Ishikawa (cell line): ENCODE measurements around the gene PRODH2.

ENCODE experiments used
- CEBPB ChIP-seq: IDR thresholded peaks from 2 replicates; pipeline ENCODE4 v1.6.1; 2012
- CREB1 ChIP-seq: IDR thresholded peaks from 2 replicates; pipeline ENCODE4 v1.6.1; 2012; ENCODE audit warnings: low read depth
- EGR1 ChIP-seq: IDR thresholded peaks from 2 replicates; pipeline ENCODE4 v1.6.1; 2012
- EP300 ChIP-seq: IDR thresholded peaks from 2 replicates; pipeline ENCODE4 v1.6.1; 2012; ENCODE audit warnings: borderline replicate concordance
- FOXM1 ChIP-seq: IDR thresholded peaks from 2 replicates; pipeline ENCODE4 v1.6.1; 2012; ENCODE audit warnings: low read depth, borderline replicate concordance
- NFIC ChIP-seq: IDR thresholded peaks from 2 replicates; pipeline ENCODE4 v1.6.1; 2012
- RAD21 ChIP-seq: IDR thresholded peaks from 2 replicates; pipeline ENCODE4 v1.6.1; 2012; ENCODE audit warnings: low read depth
- REST ChIP-seq: IDR thresholded peaks from 2 replicates; pipeline ENCODE4 v1.6.1; 2012; ENCODE audit warnings: low read depth, mild to moderate bottlenecking
- TAF1 ChIP-seq: IDR thresholded peaks from 2 replicates; pipeline ENCODE4 v1.6.1; 2012; ENCODE audit warnings: low read depth, mild to moderate bottlenecking
- TCF12 ChIP-seq: IDR thresholded peaks from 2 replicates; pipeline ENCODE4 v1.6.1; 2012; ENCODE audit warnings: low read depth
- TEAD4 ChIP-seq: IDR thresholded peaks from 2 replicates; pipeline ENCODE4 v1.6.1; 2012
- USF1 ChIP-seq: IDR thresholded peaks from 2 replicates; pipeline ENCODE4 v1.6.1; 2012
- YY1 ChIP-seq: IDR thresholded peaks from 2 replicates; pipeline ENCODE4 v1.6.1; 2012; ENCODE audit warnings: low read depth
- ZBTB7A ChIP-seq: IDR thresholded peaks from 2 replicates; pipeline ENCODE4 v1.6.1; 2012; ENCODE audit warnings: low read depth
- TF ChIP-seq, protein P1 (sequence below): IDR thresholded peaks from 2 replicates; pipeline ENCODE4 v1.6.1; 2012

Gene PRODH2

DNA sequence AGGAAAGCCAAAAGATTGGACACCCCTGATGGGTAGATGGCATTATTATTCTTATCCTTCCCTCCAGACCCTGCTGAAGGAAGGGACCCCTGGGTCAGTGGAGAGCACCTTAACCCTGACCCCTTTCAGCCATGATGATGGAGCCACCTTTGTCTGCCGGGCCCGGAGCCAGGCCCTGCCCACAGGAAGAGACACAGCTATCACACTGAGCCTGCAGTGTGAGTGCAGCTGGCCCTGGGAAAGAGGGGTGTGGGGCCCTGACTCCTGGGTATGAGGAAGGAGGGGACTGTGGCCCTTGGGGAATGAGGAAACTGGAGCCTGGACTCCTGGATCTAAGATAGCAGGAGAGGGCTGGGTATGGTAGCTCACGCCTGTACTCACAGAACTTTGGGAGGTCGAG, 46.8 kb upstream of the PRODH2 start:
- TF ChIP-seq REST (no peak), YY1 (no peak), TCF12 (no peak), TEAD4 (no peak), CEBPB (no peak), EP300 (no peak), ZBTB7A (no peak), EGR1 (no peak), FOXM1 (no peak), USF1 (no peak), CREB1 (no peak), RAD21 (no peak), NFIC (no peak)
- TF ChIP-seq, protein P1, sequence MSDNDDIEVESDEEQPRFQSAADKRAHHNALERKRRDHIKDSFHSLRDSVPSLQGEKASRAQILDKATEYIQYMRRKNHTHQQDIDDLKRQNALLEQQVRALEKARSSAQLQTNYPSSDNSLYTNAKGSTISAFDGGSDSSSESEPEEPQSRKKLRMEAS = no peak

DNA sequence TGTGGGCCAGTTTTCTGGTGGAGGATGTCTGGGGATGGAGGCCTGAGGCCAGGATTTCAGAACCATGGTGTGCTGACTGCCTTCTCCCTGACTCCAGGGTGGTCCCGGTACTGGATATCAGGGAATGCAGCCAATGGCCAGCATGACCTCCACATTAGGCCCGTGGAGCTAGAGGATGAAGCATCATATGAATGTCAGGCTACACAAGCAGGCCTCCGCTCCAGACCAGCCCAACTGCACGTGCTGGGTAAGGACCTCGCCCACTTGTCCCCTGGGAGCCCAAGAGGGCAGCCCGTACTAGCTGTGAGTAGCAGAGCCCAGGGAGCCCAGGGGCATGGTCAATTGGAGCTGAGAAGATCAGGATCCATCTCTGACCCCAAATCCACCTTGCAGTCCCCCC, 45.7 kb upstream of the PRODH2 start:
- TF ChIP-seq EP300 (no peak), FOXM1 (no peak), TAF1 (no peak), USF1 (no peak), YY1 (no peak), RAD21 (no peak)

- no peak for TF ChIP-seq CEBPB
- no peak for TF ChIP-seq NFIC
- no peak for TF ChIP-seq YY1
- peak; percentile 93; the same call in 1 of the 2 replicates for TF ChIP-seq ZBTB7A
- TF ChIP-seq USF1 = no peak
Measured at GRCh38 chr19:35856546-35857149, 44.0 kb upstream of the PRODH2 start, which contains the start of gene KIRREL2. Gene KIRREL2, plus strand, starts transcription at chr19:35856911. Its CDS starts 209 bp downstream, at chr19:35857120.

GRCh38 chr19:35853038-35853756, 40.6 kb upstream of the PRODH2 start:
- TF ChIP-seq RAD21 (no peak), CREB1 (no peak), REST (no peak), USF1 (no peak), EGR1 (no peak), TAF1 (no peak), TCF12 (no peak), CEBPB (no peak), ZBTB7A (no peak), NFIC (no peak), EP300 (no peak), TEAD4 (no peak), YY1 (no peak), FOXM1 (no peak)
- TF ChIP-seq, protein P1 = no peak
